HEK293 (cell line): ENCODE results near the gene RAMAC.

Experiments used
- OVOL3 ChIP-seq: fragments of 450-650 bp; formaldehyde crosslinking; IDR thresholded peaks from 2 replicates; pipeline ENCODE4 v1.5.1; 2016; ENCODE audit warnings: missing biosample characterization, missing genetic modification characterization
- RBAK ChIP-seq: fragments of 450-650 bp; formaldehyde crosslinking; IDR thresholded peaks from 2 replicates; pipeline ENCODE4 v1.5.1; 2016; ENCODE audit warnings: missing biosample characterization, missing genetic modification characterization
- SP2 ChIP-seq: fragments of 450-650 bp; formaldehyde crosslinking; IDR thresholded peaks from 2 replicates; pipeline ENCODE4 v1.5.1; 2016; ENCODE audit warnings: missing biosample characterization, missing genetic modification characterization
- TRIM28 ChIP-seq: IDR thresholded peaks from 2 replicates; pipeline ENCODE4 v1.6.1; 2011; ENCODE audit warnings: low read length, control low read depth, borderline replicate concordance
- TSHZ1 ChIP-seq: fragments of 450-650 bp; formaldehyde crosslinking; IDR thresholded peaks from 2 replicates; pipeline ENCODE4 v1.5.1; 2016; ENCODE audit warnings: missing biosample characterization, missing genetic modification characterization, borderline replicate concordance
- ZNF18 ChIP-seq: fragments of 450-650 bp; formaldehyde crosslinking; IDR thresholded peaks from 2 replicates; pipeline ENCODE4 v1.5.1; 2016; ENCODE audit warnings: missing biosample characterization, missing genetic modification characterization
- ZNF350 ChIP-seq: fragments of 450-650 bp; formaldehyde crosslinking; IDR thresholded peaks from 2 replicates; pipeline ENCODE4 v1.5.0; 2017; ENCODE audit warnings: missing biosample characterization, mild to moderate bottlenecking, missing genetic modification characterization
- ZNF37A ChIP-seq: fragments of 450-650 bp; IDR thresholded peaks from 2 replicates; pipeline ENCODE4 v1.5.1; 2018; ENCODE audit warnings: missing biosample characterization, missing genetic modification characterization

GRCh38 chr15:82960766-82961165 lies 25.2 kb upstream of the RAMAC start:
- TF ChIP-seq ZNF350 (tag by site-specific recombination) = no peak
- no peak for TF ChIP-seq OVOL3
- no peak for TF ChIP-seq TSHZ1
- TF ChIP-seq RBAK (tag by site-specific recombination) = no peak
- TF ChIP-seq TRIM28 = no peak
- no peak for TF ChIP-seq ZNF18 (tag by site-specific recombination)
- TF ChIP-seq SP2 (tag by site-specific recombination) = no peak
- TF ChIP-seq ZNF37A = no peak
